ENCODE results near the gene MMD. TPM values are rescaled to one million over a fixed set of nuclear protein-coding genes. Genes with fewer than 3 reads are reported as not detected.
"Not testable (repeated sequence)": the region's sequence is repeated elsewhere in the genome, so short reads cannot be mapped to it uniquely, and the experiment has no call there.

MMD gene
- total RNA-seq, 1 experiment from 2014 or later: 73.6 TPM

DNA sequence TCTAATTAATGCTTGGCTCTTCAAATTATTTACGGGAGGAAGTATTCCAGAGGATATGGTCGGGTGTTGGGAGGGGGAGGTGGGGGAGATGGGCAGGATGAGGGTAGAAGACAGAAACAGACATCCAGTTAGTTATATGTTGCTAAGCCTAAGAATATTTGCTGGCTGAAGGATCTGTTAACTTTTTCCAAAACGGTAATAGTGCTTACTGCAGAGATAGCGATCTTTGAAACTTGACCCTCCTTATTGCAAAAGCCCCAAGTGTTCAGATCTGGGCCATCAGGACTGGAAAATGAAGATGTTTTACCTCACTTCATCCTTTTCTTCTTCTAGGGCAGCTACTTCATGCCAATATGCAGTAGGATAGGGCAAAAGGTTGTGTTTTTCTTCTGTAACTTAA, 27.0 kb upstream of the MMD start:
- no peaks in the 10 kb centered on the region for H4K20me1 ChIP-seq (ENCODE audit: insufficient read depth, low read depth, low read length)
- no peak overlapping the region for H3K4me3 ChIP-seq (ENCODE audit: low read length)
- no peaks in the 10 kb centered on the region for H3K27me3 ChIP-seq (ENCODE audit: low read length)
- no peaks in the 10 kb centered on the region for H3K36me3 ChIP-seq (ENCODE audit: insufficient read depth, low read length)
- no peak overlapping the region for H3K27ac ChIP-seq (ENCODE audit: low read length)
- no peaks in the 10 kb centered on the region for H3K79me2 ChIP-seq (ENCODE audit: low read length)
- no peaks in the 10 kb centered on the region for H3K4me1 ChIP-seq (ENCODE audit: low read length)
- H3K9me2 ChIP-seq (replicated peaks; ENCODE audit: insufficient read depth, low read length): no peaks in the 10 kb centered on the region
- H3K9ac ChIP-seq (ENCODE audit: low read length): no peak overlapping the region
- no peak for DNase-seq
- H3K4me2 ChIP-seq (ENCODE audit: low read depth, low read length, poor library complexity, severe bottlenecking): no peak overlapping the region
- no peak overlapping the region for H2AFZ ChIP-seq (ENCODE audit: low read length)
- H3K9me3 ChIP-seq (ENCODE audit: low read length): no peaks in the 10 kb centered on the region

DNA sequence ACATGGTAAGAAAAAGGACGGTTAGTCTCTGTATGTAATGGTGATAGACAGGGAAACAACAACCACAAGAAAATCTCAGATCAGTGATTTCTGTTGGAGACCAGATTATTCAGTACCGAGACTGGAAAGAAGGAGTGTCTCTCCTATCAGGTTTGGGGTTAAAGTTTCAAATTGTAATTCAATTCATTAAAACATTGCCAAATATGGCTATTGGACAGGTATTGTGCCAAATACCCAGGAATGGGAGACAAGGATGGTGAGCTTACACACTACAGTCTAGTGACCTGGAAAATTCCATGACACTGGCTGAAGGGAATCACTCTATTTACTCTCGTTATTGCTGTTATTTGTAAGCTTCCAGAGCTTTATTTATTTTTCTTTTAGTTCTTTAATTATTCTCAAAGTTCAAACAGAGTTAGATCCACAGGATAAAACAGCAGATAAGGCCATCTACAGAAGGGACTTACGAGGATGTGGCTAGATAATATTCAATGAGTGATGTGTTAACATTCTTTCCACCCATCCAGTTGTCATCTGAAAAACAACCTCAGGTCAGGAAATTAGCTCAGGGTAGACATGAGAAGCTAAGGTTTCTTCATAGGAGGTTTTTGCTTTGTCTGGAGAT, 25.1 kb upstream of the MMD start:
- H2AFZ ChIP-seq (ENCODE audit: low read length): no peak overlapping the region
- H3K9me2 ChIP-seq (replicated peaks; ENCODE audit: insufficient read depth, low read length): no peaks in the 10 kb centered on the region
- H3K9me3 ChIP-seq (ENCODE audit: low read length): no peaks in the 10 kb centered on the region
- H3K79me2 ChIP-seq (ENCODE audit: low read length): no peaks in the 10 kb centered on the region
- no peaks in the 10 kb centered on the region for H3K27me3 ChIP-seq (ENCODE audit: low read length)
- no peaks in the 10 kb centered on the region for H3K36me3 ChIP-seq (ENCODE audit: insufficient read depth, low read length)
- H3K27ac ChIP-seq (ENCODE audit: low read length): no peak overlapping the region
- no peak overlapping the region for H3K4me3 ChIP-seq (ENCODE audit: low read length)
- no peaks in the 10 kb centered on the region for H3K4me1 ChIP-seq (ENCODE audit: low read length)
- no peak overlapping the region for H3K4me2 ChIP-seq (ENCODE audit: low read depth, low read length, poor library complexity, severe bottlenecking)
- no peaks in the 10 kb centered on the region for H4K20me1 ChIP-seq (ENCODE audit: insufficient read depth, low read depth, low read length)
- no peak for DNase-seq
- no peak overlapping the region for H3K9ac ChIP-seq (ENCODE audit: low read length)

DNA sequence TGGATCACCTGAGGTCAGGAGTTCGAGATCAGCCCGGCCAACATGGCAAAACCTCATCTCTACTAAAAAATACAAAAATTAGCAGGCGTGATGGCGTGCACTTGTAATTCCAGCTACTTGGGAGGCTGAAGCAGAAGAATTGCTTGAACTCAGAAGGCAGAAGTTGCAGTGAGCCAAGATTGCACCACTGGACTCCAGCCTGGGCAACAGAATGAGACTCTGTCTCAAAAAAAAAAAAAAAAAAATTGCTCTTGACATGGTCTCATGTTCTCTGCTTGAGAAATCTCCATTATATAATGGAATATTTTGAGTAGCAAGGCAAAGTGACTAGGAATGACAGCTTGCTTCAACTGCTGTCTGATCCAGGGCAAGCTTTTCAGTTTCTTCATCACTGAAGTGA, 24.4 kb upstream of the MMD start:
- H3K36me3 ChIP-seq (ENCODE audit: insufficient read depth, low read length); H3K27me3 ChIP-seq (ENCODE audit: low read length); H3K9me2 ChIP-seq (replicated peaks; ENCODE audit: insufficient read depth, low read length); H3K79me2 ChIP-seq (ENCODE audit: low read length); H4K20me1 ChIP-seq (ENCODE audit: insufficient read depth, low read depth, low read length); H3K27ac ChIP-seq (ENCODE audit: low read length); H3K4me1 ChIP-seq (ENCODE audit: low read length); H3K9me3 ChIP-seq (ENCODE audit: low read length); H3K9ac ChIP-seq (ENCODE audit: low read length); H3K4me3 ChIP-seq (ENCODE audit: low read length); H2AFZ ChIP-seq (ENCODE audit: low read length); H3K4me2 ChIP-seq (ENCODE audit: low read depth, low read length, poor library complexity, severe bottlenecking); DNase-seq: not testable (repeated sequence)

DNA sequence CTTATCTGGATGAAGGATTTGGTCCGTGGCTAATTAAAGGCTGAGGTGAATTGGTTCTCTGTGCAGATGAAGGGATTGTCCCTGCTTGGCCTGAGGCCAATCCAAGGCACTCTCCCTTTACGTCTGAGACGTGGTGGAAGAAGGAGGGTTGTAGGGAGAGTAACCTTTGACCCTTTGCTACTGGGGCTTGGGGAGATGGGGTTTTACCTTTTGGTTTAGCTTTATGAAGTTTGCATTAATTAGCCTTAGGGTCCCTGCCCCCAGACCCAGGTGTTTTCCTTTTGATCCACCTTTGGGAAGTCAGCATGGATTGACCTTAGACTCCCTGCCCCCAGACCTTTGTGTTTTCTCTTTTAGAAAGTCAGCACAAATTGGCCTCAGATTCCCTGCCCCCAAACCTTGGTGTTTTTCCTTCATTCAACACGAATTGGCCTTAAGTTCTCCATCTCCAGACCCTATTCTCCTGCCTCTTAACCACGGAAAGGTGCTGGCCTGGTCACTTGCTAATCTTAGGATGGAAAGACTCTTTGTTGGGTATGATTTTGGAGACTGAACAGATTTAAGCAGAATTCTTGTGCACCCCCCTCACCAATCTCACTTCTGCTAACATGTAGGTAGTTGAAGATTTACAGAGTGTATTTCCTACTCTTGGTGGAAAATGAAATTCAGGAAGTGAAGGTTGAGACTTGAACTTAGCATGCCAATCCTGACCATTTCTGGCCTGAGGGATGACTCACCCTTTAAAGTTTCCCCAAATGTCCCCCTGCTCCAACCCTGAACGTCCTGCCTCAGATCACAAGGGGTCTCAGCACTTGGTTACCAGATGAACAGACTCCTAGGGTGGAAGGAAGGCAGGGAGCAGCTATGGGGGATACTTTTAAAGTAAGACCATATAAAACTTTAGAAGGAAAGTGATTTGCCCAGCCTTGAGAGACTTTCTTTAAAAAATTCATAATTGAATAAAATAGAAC, 23.1 kb upstream of the MMD start:
- Histone ChIP-seq H3K79me2 (ENCODE audit: low read length) (no peaks in the 10 kb centered on the region), H3K36me3 (ENCODE audit: insufficient read depth, low read length) (no peaks in the 10 kb centered on the region), H3K4me2 (ENCODE audit: low read depth, low read length, poor library complexity, severe bottlenecking) (no peak overlapping the region), H4K20me1 (ENCODE audit: insufficient read depth, low read depth, low read length) (no peaks in the 10 kb centered on the region), H3K27me3 (ENCODE audit: low read length) (no peaks in the 10 kb centered on the region), H3K4me1 (ENCODE audit: low read length) (peaks cover 3% of the 10 kb centered on the region; the same call in 1 of the 2 replicates), H3K9me2 (replicated peaks; ENCODE audit: insufficient read depth, low read length) (no peaks in the 10 kb centered on the region), H3K27ac (ENCODE audit: low read length) (no peak overlapping the region), H3K9me3 (ENCODE audit: low read length) (no peaks in the 10 kb centered on the region), H3K4me3 (ENCODE audit: low read length) (no peak overlapping the region), H2AFZ (ENCODE audit: low read length) (no peak overlapping the region), H3K9ac (ENCODE audit: low read length) (no peak overlapping the region)
- no peak for DNase-seq

DNA sequence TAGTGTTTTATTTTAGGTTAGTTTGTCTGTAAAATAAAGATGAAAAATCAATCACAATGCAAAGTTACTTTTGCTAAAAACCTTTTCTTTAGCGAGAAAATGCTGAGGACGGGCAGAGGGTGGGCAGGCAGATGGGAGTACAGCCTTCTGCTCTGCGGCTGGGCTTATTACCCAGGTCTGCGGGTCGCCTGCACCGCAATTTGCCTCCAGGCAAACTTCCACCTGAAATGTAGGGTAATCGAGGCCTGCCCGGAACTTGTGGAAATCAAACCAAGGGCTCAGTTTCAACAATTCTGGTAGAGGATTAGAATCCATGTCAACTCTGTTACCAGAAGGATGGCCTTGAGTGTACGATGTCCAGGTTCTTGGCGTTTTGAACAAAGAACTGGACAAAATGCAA, 22.3 kb upstream of the MMD start:
- H4K20me1 ChIP-seq (ENCODE audit: insufficient read depth, low read depth, low read length): no peaks in the 10 kb centered on the region
- no peaks in the 10 kb centered on the region for H3K9me2 ChIP-seq (replicated peaks; ENCODE audit: insufficient read depth, low read length)
- H3K9ac ChIP-seq (ENCODE audit: low read length): no peak overlapping the region
- H3K4me3 ChIP-seq (ENCODE audit: low read length): no peak overlapping the region
- H3K4me2 ChIP-seq (ENCODE audit: low read depth, low read length, poor library complexity, severe bottlenecking): no peak overlapping the region
- no peak overlapping the region for H3K27ac ChIP-seq (ENCODE audit: low read length)
- peaks cover 11% of the 10 kb centered on the region for H3K4me1 ChIP-seq (ENCODE audit: low read length)
- H3K79me2 ChIP-seq (ENCODE audit: low read length): no peaks in the 10 kb centered on the region
- no peaks in the 10 kb centered on the region for H3K9me3 ChIP-seq (ENCODE audit: low read length)
- no peaks in the 10 kb centered on the region for H3K36me3 ChIP-seq (ENCODE audit: insufficient read depth, low read length)
- H2AFZ ChIP-seq (ENCODE audit: low read length): no peak overlapping the region
- H3K27me3 ChIP-seq (ENCODE audit: low read length): no peaks in the 10 kb centered on the region
- no peak for DNase-seq

DNA sequence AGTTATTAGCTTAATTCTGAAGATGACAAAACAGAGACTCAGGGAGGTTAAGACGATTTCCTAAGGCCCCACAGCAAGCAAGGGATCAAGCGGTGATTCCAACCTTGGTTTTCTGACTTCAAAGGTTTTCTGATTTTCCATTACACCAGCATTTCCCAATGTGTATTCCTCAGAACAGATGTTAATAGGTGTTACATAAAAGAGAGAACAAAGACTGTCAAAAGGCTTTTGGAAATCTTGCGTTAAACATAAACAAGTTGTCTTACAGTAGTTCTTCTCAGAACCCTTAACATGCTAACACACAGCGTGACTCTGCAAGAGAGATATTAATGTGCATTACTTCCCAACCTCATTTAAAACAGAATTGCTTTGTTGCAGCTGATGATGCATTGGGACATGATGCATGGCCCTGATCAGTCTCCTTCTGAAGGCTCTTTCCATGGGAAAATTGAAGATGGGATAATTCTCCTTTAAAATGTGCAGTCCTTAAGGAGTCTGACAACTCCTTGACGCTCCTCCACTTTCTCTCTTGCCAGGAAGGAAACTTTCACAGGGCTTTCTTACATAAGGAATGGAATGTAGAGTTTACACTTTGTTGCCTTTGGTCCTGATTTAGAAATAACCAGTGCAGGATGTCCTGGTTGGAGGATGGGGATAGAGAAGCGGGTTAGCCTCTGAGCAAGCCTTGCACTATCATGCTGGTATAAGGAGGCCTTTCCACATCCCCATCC, 21.5 kb upstream of the MMD start:
- Histone ChIP-seq H3K27ac (ENCODE audit: low read length) (no peak overlapping the region), H3K27me3 (ENCODE audit: low read length) (no peaks in the 10 kb centered on the region), H3K79me2 (ENCODE audit: low read length) (no peaks in the 10 kb centered on the region), H3K4me3 (ENCODE audit: low read length) (no peak overlapping the region), H2AFZ (ENCODE audit: low read length) (no peak overlapping the region), H4K20me1 (ENCODE audit: insufficient read depth, low read depth, low read length) (no peaks in the 10 kb centered on the region), H3K36me3 (ENCODE audit: insufficient read depth, low read length) (no peaks in the 10 kb centered on the region), H3K9me3 (ENCODE audit: low read length) (no peaks in the 10 kb centered on the region), H3K9ac (ENCODE audit: low read length) (no peak overlapping the region), H3K9me2 (replicated peaks; ENCODE audit: insufficient read depth, low read length) (no peaks in the 10 kb centered on the region), H3K4me2 (ENCODE audit: low read depth, low read length, poor library complexity, severe bottlenecking) (no peak overlapping the region), H3K4me1 (ENCODE audit: low read length) (peaks cover 13% of the 10 kb centered on the region)
- no peak for DNase-seq

DNA sequence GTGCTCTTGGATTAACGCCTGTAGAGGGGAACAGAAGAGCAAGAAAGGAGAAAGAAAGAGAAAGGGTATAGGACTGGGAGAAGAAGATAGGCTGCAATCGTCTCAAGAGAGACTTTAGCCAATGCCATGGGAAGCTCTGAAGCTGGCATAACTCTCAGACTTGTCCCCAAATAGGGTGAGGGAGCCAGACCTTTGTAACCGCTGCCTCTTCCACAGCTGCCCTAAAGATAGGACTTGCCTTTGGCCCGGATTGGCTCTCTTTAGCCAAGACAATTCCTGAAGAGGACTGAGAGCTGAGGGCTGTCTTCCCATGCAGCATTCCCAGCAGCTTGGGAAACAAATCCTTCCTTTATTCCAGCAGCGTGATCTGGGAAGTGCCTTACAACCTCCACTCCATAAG, 20.8 kb upstream of the MMD start:
- no peak overlapping the region for H3K4me2 ChIP-seq (ENCODE audit: low read depth, low read length, poor library complexity, severe bottlenecking)
- no peak overlapping the region for H3K9ac ChIP-seq (ENCODE audit: low read length)
- no peak overlapping the region for H3K4me3 ChIP-seq (ENCODE audit: low read length)
- no peaks in the 10 kb centered on the region for H3K9me3 ChIP-seq (ENCODE audit: low read length)
- H3K27me3 ChIP-seq (ENCODE audit: low read length): no peaks in the 10 kb centered on the region
- no peak for DNase-seq
- no peaks in the 10 kb centered on the region for H3K79me2 ChIP-seq (ENCODE audit: low read length)
- H3K36me3 ChIP-seq (ENCODE audit: insufficient read depth, low read length): no peaks in the 10 kb centered on the region
- H3K9me2 ChIP-seq (replicated peaks; ENCODE audit: insufficient read depth, low read length): no peaks in the 10 kb centered on the region
- H4K20me1 ChIP-seq (ENCODE audit: insufficient read depth, low read depth, low read length): no peaks in the 10 kb centered on the region
- no peak overlapping the region for H2AFZ ChIP-seq (ENCODE audit: low read length)
- H3K27ac ChIP-seq (ENCODE audit: low read length): no peak overlapping the region
- H3K4me1 ChIP-seq (ENCODE audit: low read length): peaks cover 18% of the 10 kb centered on the region

DNA sequence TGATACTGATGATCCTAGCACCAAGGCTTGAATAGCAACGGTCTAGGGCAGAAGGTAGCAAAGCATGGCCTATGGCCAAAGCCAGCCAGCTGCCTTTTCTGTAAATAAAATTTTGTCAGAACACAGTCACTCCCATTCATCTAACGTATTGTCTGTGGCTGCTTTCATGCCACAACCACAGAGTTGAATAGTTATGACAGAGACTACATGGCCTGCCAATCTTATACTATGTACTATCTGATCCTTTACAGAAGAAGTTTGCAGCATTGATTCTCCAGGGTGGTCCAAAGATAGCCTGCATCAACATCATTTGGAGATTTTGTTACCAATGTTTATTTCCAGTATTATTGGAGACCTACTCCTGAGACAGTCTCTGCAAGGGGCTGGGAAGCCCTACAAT, 19.9 kb upstream of the MMD start:
- Histone ChIP-seq H3K27me3 (ENCODE audit: low read length) (no peaks in the 10 kb centered on the region), H3K4me3 (ENCODE audit: low read length) (no peak overlapping the region), H3K36me3 (ENCODE audit: insufficient read depth, low read length) (no peaks in the 10 kb centered on the region), H3K79me2 (ENCODE audit: low read length) (no peaks in the 10 kb centered on the region), H3K27ac (ENCODE audit: low read length) (no peak overlapping the region), H3K4me2 (ENCODE audit: low read depth, low read length, poor library complexity, severe bottlenecking) (no peak overlapping the region), H3K4me1 (ENCODE audit: low read length) (peaks cover 27% of the 10 kb centered on the region), H4K20me1 (ENCODE audit: insufficient read depth, low read depth, low read length) (no peaks in the 10 kb centered on the region), H3K9me3 (ENCODE audit: low read length) (no peaks in the 10 kb centered on the region), H3K9me2 (replicated peaks; ENCODE audit: insufficient read depth, low read length) (no peaks in the 10 kb centered on the region), H2AFZ (ENCODE audit: low read length) (no peak overlapping the region), H3K9ac (ENCODE audit: low read length) (no peak overlapping the region)
- DNase-seq: no peak

All from Karpas-422 (cell line).